Activated CD8-positive, alpha-beta T cell treated with anti-CD3 and anti-CD28 coated beads for 36 hours (primary cell): ENCODE results near the gene SLC25A42. TPM values are rescaled to one million over a fixed set of nuclear protein-coding genes. Genes with fewer than 3 reads are reported as not detected.
"Not testable (repeated sequence)": the region's sequence is repeated elsewhere in the genome, so short reads cannot be mapped to it uniquely, and the experiment has no call there.

Experiments
- ATAC-seq: fragments of 200-7000 bp; cut with Tn5 transposase; one replicate; pipeline ENCODE4 v1.10.0; 2021; ENCODE audit warnings: mild to moderate bottlenecking, moderate library complexity
- CTCF ChIA-PET: fragments of 350-600 bp; sonication (Branson Sonifier 250); formaldehyde crosslinking; loops from one replicate; lab custom pipeline; 2021; ENCODE audit warnings: antibody characterized with exemption; lab: Charles Lee
- POLR2A ChIA-PET: fragments of 350-600 bp; sonication (Branson Sonifier 250); formaldehyde crosslinking; loops from one replicate; lab custom pipeline; 2021; ENCODE audit warnings: antibody characterized with exemption; lab: Charles Lee
- DNase-seq: peaks from one replicate; pipeline ENCODE4 v3.0.0-alpha.2; 2020
- H3K27ac Mint-ChIP-seq: one replicate; pipeline ENCODE4 v1.8.0; 2021; ENCODE audit warnings: mild to moderate bottlenecking, mixed read lengths
- H3K27me3 Mint-ChIP-seq: one replicate; pipeline ENCODE4 v1.8.0; 2021; ENCODE audit warnings: mixed read lengths
- H3K36me3 Mint-ChIP-seq: one replicate; pipeline ENCODE4 v1.8.0; 2021; ENCODE audit warnings: low read depth, mixed read lengths
- H3K4me1 Mint-ChIP-seq: one replicate; pipeline ENCODE4 v1.8.0; 2021; ENCODE audit warnings: low read depth, mixed read lengths
- H3K4me3 Mint-ChIP-seq: one replicate; pipeline ENCODE4 v1.8.0; 2021; ENCODE audit warnings: mild to moderate bottlenecking, moderate library complexity, mixed read lengths
- H3K9me3 Mint-ChIP-seq: one replicate; pipeline ENCODE4 v1.8.0; 2021; ENCODE audit warnings: mixed read lengths
- CTCF ChIP-seq: fragments of 200-600 bp; IDR thresholded peaks from one replicate; pipeline ENCODE4 v1.8.0; 2022; ENCODE audit warnings: antibody characterized with exemption, mild to moderate bottlenecking
- intact Hi-C: fragments of 100-400 bp; cut with micrococcal nuclease; formaldehyde crosslinking; loops from one replicate; pipeline ENCODE4 v1.10.0; 2022
- total RNA-seq, 2 experiments: library from RNA; stranded (reverse); gene quantifications; one replicate each; pipeline ENCODE4 v1.2.3, GENCODE V29; 2021

SLC25A42 gene
- total RNA-seq, 2 experiments from 2014 or later = 10.9 to 11.1 TPM

- Mint-ChIP-seq H3K36me3 (peaks cover 33% of the 10 kb centered on the region), H3K4me1 (peaks cover 9% of the 10 kb centered on the region), H3K9me3 (peaks cover 7% of the 10 kb centered on the region), H3K27ac (no peak overlapping the region), H3K27me3 (no peaks in the 10 kb centered on the region), H3K4me3 (no peak overlapping the region)
- TF ChIP-seq CTCF = no peak
- DNase-seq (no peak), ATAC-seq (no peak)
- CTCF ChIA-PET = no interaction called here
- POLR2A ChIA-PET = interaction anchor here (0.6 kb wide), 1 partner anchor 1291 kb away, joined by 3 read pairs; no protein-coding TSS in a partner anchor
- intact Hi-C loops = no loop called here
Measured at GRCh38 chr19:19131989-19132388, 68.2 kb downstream of the SLC25A42 start.

DNA sequence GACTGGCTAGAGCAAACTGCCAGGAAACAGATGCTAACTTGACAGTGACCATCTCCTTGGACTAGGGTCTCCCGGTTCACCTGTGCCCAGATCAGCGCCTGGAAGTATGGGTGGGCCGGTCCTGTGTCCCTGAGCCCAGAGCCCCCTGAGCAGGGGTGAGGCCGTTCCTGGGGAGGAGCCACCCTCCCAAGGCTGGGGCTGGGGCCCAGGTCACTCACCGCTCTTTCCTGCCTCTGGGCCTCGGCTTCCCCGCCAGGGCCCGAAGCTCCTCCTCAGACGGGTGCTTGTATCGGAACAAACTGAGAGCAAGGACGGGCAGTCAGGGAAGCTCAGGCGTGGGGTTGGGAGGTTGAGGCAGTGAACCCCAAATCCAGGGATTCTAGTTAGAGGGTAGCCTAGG is 69.1 kb downstream of the SLC25A42 start:
- no peak for TF ChIP-seq CTCF
- DNase-seq (no peak), ATAC-seq (no peak)
- Mint-ChIP-seq H3K36me3 (peaks cover 32% of the 10 kb centered on the region), H3K9me3 (peaks cover 7% of the 10 kb centered on the region), H3K27me3 (no peaks in the 10 kb centered on the region), H3K4me3 (no peak overlapping the region), H3K4me1 (peaks cover 18% of the 10 kb centered on the region), H3K27ac (no peak overlapping the region)
- intact Hi-C loops = no loop called here
- ChIA-PET CTCF (interaction anchor here (1.7 kb wide), 1 partner anchor 13 kb away, joined by 5 read pairs; no protein-coding TSS in a partner anchor), POLR2A (interaction anchor here (0.9 kb wide), 1 partner anchor 64 kb away, joined by 3 read pairs; no protein-coding TSS in a partner anchor)

DNA sequence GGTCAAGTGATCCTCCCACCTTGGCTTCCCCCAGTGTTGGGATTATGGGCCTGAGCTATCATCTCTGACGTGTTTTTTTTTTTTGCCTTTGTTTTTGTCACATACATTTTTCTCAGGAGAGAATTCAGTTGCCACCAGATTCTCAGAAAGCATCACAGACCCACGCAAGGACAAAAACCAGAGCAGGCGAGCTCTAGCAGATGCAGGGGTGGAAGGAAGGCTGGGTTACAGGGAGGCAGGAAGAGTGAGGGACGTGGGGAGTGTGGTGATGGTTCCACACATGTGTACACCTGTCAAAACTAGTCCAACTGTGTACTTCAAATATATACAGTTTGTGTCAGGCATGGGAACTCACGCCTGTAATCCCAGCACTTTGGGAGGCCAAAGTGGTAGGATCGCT is 70.2 kb downstream of the SLC25A42 start:
- ATAC-seq (no peak), DNase-seq (no peak)
- TF ChIP-seq CTCF = no peak
- ChIA-PET CTCF (interaction anchor here (1.7 kb wide), 1 partner anchor 12 kb away, joined by 5 read pairs; no protein-coding TSS in a partner anchor), POLR2A (interaction anchor here (0.6 kb wide), 1 partner anchor 10 kb away, joined by 3 read pairs; no protein-coding TSS in a partner anchor)
- no peak overlapping the region for H3K4me3 Mint-ChIP-seq
- intact Hi-C loops = no loop called here
- H3K27me3 Mint-ChIP-seq = no peaks in the 10 kb centered on the region
- peaks cover 31% of the 10 kb centered on the region for H3K36me3 Mint-ChIP-seq
- no peak overlapping the region for H3K27ac Mint-ChIP-seq
- peaks cover 10% of the 10 kb centered on the region for H3K9me3 Mint-ChIP-seq
- peaks cover 27% of the 10 kb centered on the region for H3K4me1 Mint-ChIP-seq

GRCh38 chr19:19134687-19135158 is 70.9 kb downstream of the SLC25A42 start:
- intact Hi-C loops = no loop called here
- no peak for TF ChIP-seq CTCF
- peaks cover 12% of the 10 kb centered on the region for H3K9me3 Mint-ChIP-seq
- no peaks in the 10 kb centered on the region for H3K27me3 Mint-ChIP-seq
- CTCF ChIA-PET = interaction anchor here (1.1 to 1.7 kb wide), 2 partner anchors 11 to 19 kb away, joined by 3 to 5 read pairs; no protein-coding TSS in a partner anchor
- POLR2A ChIA-PET = interaction anchor here (0.6 kb wide), 1 partner anchor 11 kb away, joined by 3 read pairs; no protein-coding TSS in a partner anchor
- H3K4me3 Mint-ChIP-seq = no peak overlapping the region
- H3K36me3 Mint-ChIP-seq = peaks cover 30% of the 10 kb centered on the region
- peak; percentile 60 for DNase-seq
- H3K4me1 Mint-ChIP-seq = peaks cover 29% of the 10 kb centered on the region
- no peak for ATAC-seq
- H3K27ac Mint-ChIP-seq = no peak overlapping the region

GRCh38 chr19:19135713-19136112 is 71.9 kb downstream of the SLC25A42 start:
- DNase-seq, H3K27ac Mint-ChIP-seq, H3K27me3 Mint-ChIP-seq, intact Hi-C loops, POLR2A ChIA-PET, H3K4me3 Mint-ChIP-seq, ATAC-seq: not testable (repeated sequence)
- CTCF ChIA-PET = interaction anchor here (0.6 to 1.1 kb wide), 2 partner anchors 20 to 128 kb away, joined by 3 read pairs; no protein-coding TSS in a partner anchor
- H3K36me3 Mint-ChIP-seq = peaks cover 23% of the 10 kb centered on the region
- peaks cover 12% of the 10 kb centered on the region for H3K9me3 Mint-ChIP-seq
- H3K4me1 Mint-ChIP-seq = peaks cover 29% of the 10 kb centered on the region
